ENCODE results near the gene MYH10. TPM values are rescaled to one million over a fixed set of nuclear protein-coding genes. Genes with fewer than 3 reads are reported as not detected.

MYH10 gene
- polyA plus RNA-seq, 4 donors, result 236 to 271 (median 255) TPM

GRCh38 chr17:8479431-8479947 lies 151.0 kb downstream of the MYH10 start:
- no peak for DNase-seq (ENCODE audit: low read depth in 4 of 4, low spot score in 3 of 4)

GRCh38 chr17:8477715-8478441 lies 152.6 kb downstream of the MYH10 start:
- DNase-seq (ENCODE audit: low read depth in 4 of 4, low spot score in 3 of 4), result no peak

GRCh38 chr17:8477171-8477570 lies 153.4 kb downstream of the MYH10 start:
- DNase-seq (ENCODE audit: low read depth in 4 of 4, low spot score in 3 of 4), result no peak

- DNase-seq (ENCODE audit: low read depth in 4 of 4, low spot score in 3 of 4), result no peak
These were observed 153.8 kb downstream of the MYH10 start for GRCh38 chr17:8476741-8477140.

GRCh38 chr17:8475781-8476180 lies 154.7 kb downstream of the MYH10 start:
- no peak for DNase-seq (ENCODE audit: low read depth in 4 of 4, low spot score in 3 of 4)

- no peak for DNase-seq (ENCODE audit: low read depth in 4 of 4, low spot score in 3 of 4)
These were observed 155.3 kb downstream of the MYH10 start for GRCh38 chr17:8475227-8475626.

GRCh38 chr17:8474826-8475225 lies 155.7 kb downstream of the MYH10 start:
- DNase-seq (ENCODE audit: low read depth in 4 of 4, low spot score in 3 of 4), result no peak

GRCh38 chr17:8473451-8474192 lies 156.9 kb downstream of the MYH10 start:
- no peak for DNase-seq (ENCODE audit: low read depth in 4 of 4, low spot score in 3 of 4)

GRCh38 chr17:8472663-8473062 lies 157.9 kb downstream of the MYH10 start:
- DNase-seq (ENCODE audit: low read depth in 4 of 4, low spot score in 3 of 4), result no peak

- DNase-seq (ENCODE audit: low read depth in 4 of 4, low spot score in 3 of 4), result no peak
These were observed 160.0 kb downstream of the MYH10 start for GRCh38 chr17:8470447-8471047.

GRCh38 chr17:8469964-8470363 lies 160.6 kb downstream of the MYH10 start:
- no peak for DNase-seq (ENCODE audit: low read depth in 4 of 4, low spot score in 3 of 4)

- no peak for DNase-seq (ENCODE audit: low read depth in 4 of 4, low spot score in 3 of 4)
These were observed 161.5 kb downstream of the MYH10 start for GRCh38 chr17:8468980-8469379.

- DNase-seq (ENCODE audit: low read depth in 4 of 4, low spot score in 3 of 4), result no peak
These were observed 162.4 kb downstream of the MYH10 start for GRCh38 chr17:8468127-8468526.

- no peak for DNase-seq (ENCODE audit: low read depth in 4 of 4, low spot score in 3 of 4)
These were observed 163.0 kb downstream of the MYH10 start for GRCh38 chr17:8467527-8467926.

- no peak for DNase-seq (ENCODE audit: low read depth in 4 of 4, low spot score in 3 of 4)
These were observed 163.7 kb downstream of the MYH10 start for GRCh38 chr17:8466873-8467272.

GRCh38 chr17:8466456-8466855 lies 164.1 kb downstream of the MYH10 start:
- no peak for DNase-seq (ENCODE audit: low read depth in 4 of 4, low spot score in 3 of 4)

- no peak for DNase-seq (ENCODE audit: low read depth in 4 of 4, low spot score in 3 of 4)
These were observed 164.8 kb downstream of the MYH10 start for GRCh38 chr17:8465759-8466158.

- no peak for DNase-seq (ENCODE audit: low read depth in 4 of 4, low spot score in 3 of 4)
These were observed 165.2 kb downstream of the MYH10 start for GRCh38 chr17:8465356-8465755.

GRCh38 chr17:8464941-8465340 lies 165.6 kb downstream of the MYH10 start:
- no peak for DNase-seq (ENCODE audit: low read depth in 4 of 4, low spot score in 3 of 4)

- no peak for DNase-seq (ENCODE audit: low read depth in 4 of 4, low spot score in 3 of 4)
These were observed 167.4 kb downstream of the MYH10 start for GRCh38 chr17:8463099-8463498.

- DNase-seq (ENCODE audit: low read depth in 4 of 4, low spot score in 3 of 4), result no peak
These were observed 168.0 kb downstream of the MYH10 start for GRCh38 chr17:8462564-8462963.

- no peak for DNase-seq (ENCODE audit: low read depth in 4 of 4, low spot score in 3 of 4)
These were observed 170.7 kb downstream of the MYH10 start for GRCh38 chr17:8459831-8460230.
